NCI-H2196 (cell line): Measurements from ENCODE around the gene TRIM65.
A peak's percentile ranks its signal among the peaks of the same experiment; 100 is the strongest.
"Not testable (repeated sequence)": the region's sequence is repeated elsewhere in the genome, so short reads cannot be mapped to it uniquely, and the experiment has no call there.

Source experiments
- DNase-seq: peaks from one replicate; lab custom pipeline; 2025; ENCODE audit not compliant: unreplicated experiment; lab: John Stamatoyannopoulos, UW

The TRIM65 gene

GRCh38 chr17:75897160-75898019 is 639 bp upstream of the TRIM65 start:
- DNase-seq: no peak

- DNase-seq: no peak
Observed at GRCh38 chr17:75895370-75896155, 1.2 kb downstream of the TRIM65 start.

GRCh38 chr17:75894049-75894733 is 2.6 kb downstream of the TRIM65 start:
- DNase-seq: no peak

GRCh38 chr17:75893305-75894048 is 3.3 kb downstream of the TRIM65 start:
- no peak for DNase-seq

DNA sequence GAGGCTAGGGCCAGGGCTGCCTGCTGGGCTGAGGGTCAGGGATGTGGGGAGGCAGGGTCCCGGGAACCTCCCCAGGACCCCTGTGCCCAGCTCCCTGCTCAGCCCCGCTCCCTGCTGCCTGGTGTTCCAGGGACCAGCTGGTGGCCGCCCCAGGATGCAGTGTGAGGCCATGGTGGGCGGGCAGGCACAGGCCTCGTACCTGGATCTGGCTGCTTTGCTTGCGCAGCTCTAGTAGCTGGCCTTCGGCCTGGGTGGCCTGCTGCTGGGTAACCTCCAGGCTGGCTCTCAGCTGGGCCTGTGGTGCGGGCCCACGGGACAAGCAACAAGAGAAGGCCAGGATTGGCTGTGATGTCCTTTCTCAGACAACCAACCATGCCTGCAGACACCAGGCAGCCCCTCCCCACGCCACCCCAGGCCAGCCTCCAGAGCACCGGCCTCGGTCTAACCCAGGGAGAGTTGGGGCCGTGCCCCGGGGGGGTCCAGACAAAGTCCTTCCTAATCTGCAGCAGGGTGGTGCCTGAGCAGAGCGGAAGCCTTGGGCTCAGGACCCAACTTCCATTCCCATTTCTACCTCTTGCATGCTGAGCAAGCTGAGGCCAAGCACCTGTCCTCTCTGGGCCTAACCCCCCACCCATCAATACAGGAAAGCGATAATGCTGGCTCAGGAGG is 4.1 kb downstream of the TRIM65 start:
- no peak for DNase-seq

GRCh38 chr17:75891605-75892555 is 4.9 kb downstream of the TRIM65 start:
- no peak for DNase-seq

DNA sequence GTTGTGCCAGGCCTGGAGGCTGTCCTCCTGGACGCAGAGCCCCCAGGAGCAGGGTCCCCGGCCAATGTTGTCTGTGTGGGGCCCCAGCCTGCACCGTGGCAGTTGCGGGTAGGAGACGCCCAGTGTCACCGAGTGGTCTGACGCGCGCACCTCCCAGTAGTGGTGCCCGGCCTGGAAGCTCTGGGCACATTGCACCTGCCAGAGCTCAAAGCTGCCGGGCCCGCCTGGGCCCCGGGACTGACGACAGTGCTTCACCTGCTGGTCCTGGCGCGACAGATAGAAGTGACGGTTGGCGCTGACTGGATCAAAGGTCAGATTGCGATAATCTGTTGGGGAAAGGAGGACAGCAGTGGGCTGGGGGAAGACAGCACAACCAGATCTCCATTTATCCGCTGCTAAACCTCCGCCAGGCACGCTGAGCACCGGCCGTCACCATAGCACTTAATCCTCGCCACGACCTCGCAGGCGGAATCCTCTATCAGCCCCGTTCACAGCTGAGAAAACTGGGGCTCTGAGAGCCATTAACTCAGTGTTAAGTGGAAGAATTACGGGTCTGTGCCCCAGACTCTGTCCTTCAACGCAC is 5.6 kb downstream of the TRIM65 start:
- DNase-seq: no peak

- no peak for DNase-seq
Observed at GRCh38 chr17:75889454-75889853, 7.3 kb downstream of the TRIM65 start.

- no peak for DNase-seq
Observed at GRCh38 chr17:75888484-75888883, 8.3 kb downstream of the TRIM65 start.

DNA sequence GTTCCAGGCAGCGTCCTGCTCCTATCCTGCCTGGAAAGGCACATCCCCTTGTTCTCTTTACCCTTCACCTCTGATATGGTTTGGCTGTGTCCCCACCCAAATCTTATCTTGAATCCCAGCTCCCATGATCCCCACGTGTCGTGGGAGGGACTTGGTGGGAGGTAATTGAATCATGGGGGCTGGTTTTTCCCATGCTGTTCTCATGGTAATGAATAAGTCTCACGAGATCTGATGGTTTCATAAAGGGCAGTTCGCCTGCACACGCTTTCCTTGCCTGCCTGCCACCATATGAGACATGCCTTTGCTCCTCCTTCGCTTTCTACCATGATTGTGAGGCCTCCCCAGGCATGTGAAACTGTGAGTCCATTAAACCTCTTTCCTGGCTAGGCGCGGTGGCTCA is 10.9 kb downstream of the TRIM65 start:
- DNase-seq: not testable (repeated sequence)

DNA sequence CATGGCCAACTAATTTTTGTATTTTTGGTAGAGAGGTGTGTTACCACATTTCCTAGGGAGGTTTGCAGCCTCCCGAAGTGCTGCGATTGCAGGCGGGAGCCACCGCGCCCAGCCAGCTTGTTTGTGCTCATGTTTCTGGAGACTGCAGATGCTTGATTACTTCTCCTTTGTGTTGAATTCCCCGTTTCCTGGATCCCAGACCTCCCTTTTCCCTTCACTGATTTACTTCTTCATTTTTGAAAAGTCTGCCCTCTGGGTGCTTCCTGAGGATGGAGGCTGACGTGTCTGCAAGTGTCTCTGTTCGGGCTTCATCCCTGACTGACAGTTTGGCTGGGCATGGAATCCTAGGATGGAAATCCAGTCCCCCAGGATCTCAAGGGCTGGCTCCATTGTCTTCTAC is 11.3 kb downstream of the TRIM65 start:
- no peak for DNase-seq

DNA sequence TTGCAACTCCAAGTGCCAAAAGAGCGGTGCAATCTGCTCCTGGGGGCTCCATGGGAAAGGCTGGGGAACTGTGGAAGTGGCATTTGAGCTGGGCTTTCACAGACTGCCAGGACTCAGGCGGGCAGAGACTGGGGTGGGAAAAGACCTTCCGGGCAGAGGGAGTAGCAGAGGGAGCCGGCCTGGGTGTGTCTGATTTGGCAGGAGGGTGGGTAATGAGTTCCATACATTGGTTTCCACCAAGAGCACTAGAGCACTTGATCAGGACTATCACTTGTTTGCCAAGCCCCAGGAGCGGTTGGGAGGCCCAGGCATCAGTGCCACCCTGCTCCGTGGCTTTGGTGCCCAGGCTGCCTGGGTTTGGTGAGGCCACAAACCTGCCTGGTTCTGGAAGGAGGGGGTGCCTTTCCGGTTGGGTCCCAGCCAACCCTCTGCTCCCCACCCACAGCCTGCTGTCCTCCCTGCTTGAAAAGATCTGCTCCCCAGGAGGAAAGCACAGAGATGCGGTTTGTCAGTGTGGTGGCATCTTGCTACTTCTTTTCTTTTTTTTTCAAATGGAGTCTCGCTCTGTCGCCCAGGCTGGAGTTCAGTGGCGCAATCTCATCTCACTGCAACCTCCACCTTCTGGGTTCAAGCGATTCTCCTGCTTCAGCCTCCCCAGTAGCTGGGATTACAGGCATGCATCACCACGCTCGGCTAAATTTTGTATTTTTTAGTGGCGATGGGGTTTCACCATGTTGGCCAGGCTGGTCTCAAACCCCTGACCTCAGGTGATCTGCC is 14.9 kb downstream of the TRIM65 start:
- no peak for DNase-seq

GRCh38 chr17:75880266-75880665 is 16.5 kb downstream of the TRIM65 start:
- DNase-seq: no peak

DNA sequence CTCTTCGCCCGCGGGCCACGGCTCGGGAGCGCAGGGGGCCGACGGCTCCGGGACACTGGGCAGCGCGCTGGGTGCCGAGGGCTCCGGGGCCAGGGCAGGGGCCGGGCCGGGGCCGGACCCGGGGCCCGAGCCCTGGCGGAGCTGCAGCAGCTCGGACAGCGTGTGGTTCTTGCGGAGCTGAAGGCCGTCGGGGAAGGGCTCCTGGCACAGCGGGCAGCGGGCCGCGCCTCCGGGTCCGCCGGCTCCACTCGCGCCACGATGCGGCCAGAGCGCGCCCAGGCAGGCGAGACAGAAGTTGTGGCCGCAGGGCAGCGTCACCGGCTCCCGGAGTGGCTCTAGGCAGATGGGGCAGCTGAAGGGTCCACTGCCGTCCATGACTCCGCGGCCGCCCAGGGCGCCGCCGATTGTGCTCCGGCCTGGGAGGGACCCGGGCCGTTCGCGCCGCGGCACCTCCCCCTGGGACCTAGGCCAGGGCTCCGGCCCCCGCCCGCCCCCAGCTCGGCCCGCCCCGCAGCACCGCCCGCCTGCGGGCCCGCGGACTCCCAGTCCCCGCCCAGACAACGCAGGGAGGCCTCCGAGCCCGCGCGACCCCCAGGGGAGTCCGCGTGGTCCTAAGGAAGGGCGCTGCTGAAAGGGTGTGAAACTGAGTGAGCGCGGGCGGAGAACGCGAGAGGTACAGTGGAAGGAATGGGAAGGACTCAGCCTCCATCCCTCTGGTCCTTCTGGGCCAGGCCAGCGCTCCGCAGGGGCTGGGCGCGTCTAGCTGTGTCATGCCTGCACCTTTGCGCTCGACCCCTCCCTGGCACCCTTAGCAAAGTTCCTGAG is 18.4 kb downstream of the TRIM65 start, which contains the start of gene TRIM47:
Gene TRIM47, minus strand, starts transcription at position 408 of the 825 bp plus-strand sequence. Its CDS starts 33 bp downstream, at position 375.
- peak; percentile 88 for DNase-seq

DNA sequence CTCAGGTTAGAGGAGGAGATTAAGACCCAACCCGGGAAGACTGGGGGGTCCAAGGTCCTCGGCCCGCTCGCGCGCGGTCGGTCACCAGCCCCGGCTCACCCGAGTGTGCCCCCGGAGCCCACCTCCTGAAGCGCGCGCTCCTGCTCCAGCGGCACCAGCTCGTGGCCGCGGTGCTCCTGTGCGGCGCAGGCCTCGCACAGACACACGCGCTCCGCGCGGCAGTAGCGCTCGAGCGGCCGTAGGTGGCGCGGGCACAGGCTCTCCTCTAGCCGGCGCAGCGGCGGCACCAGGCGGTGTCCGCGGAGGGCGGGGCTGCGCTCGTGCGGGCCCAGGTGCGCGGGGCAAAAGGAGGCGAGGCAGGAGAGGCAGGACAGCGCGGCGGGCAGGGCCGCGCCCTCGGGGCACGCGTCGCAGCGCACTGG is 19.0 kb downstream of the TRIM65 start:
- DNase-seq: peak; percentile 82

GRCh38 chr17:75876938-75877751 is 19.6 kb downstream of the TRIM65 start:
- DNase-seq: peak; percentile 85
